ENCODE results near the gene SUMF1. TPM values are rescaled to one million over a fixed set of nuclear protein-coding genes. Genes with fewer than 3 reads are reported as not detected.

Gene SUMF1
- total and polyA plus RNA-seq, 2 of the 4 experiments (the other 2 are of a cell fraction): 26.3 to 38.4 TPM

DNA sequence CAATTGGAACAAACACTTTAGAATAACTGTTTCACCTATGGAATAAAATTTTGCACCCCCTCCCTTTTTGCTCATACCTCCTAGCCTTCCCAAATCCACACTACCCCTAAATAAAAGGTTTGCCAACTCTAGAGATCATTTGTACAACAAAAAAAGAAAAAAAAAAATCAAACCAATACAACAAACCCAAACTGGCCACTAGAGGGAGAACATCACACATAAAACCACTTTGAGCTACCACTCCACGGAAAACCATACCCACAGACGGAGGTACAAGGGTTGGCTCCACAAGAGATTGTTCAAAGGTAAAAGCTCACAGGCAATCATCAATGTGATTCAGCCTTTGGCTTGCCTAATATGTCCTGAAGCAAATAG lies 116.3 kb downstream of the SUMF1 start:
- Histone ChIP-seq H3K27me3 (ENCODE audit: control insufficient read depth, insufficient read depth, low read length) (no peaks in the 10 kb centered on the region), H2BK5ac (ENCODE audit: low read depth, low read length, poor library complexity, severe bottlenecking) (no peak overlapping the region), H4K8ac (ENCODE audit: low read depth in 2 of 2, low read length in 2 of 2) (no peak overlapping the region), H3K14ac (replicated peaks; ENCODE audit: low read depth, low read length) (no peak overlapping the region), H3K9me3 (ENCODE audit: control insufficient read depth, insufficient read depth, low read length) (no peaks in the 10 kb centered on the region), H3K4ac (ENCODE audit: low read depth, low read length) (no peak overlapping the region), H3K79me1 (ENCODE audit: low read depth in 1 of 2, low read length in 2 of 2) (no peaks in the 10 kb centered on the region), H3K56ac (ENCODE audit: extremely low read depth, insufficient read depth, low read length) (no peak overlapping the region), H3K4me3 (ENCODE audit: insufficient read depth, low read depth, low read length) (no peak overlapping the region), H2AK5ac (ENCODE audit: low read depth, low read length) (no peak overlapping the region), H2BK15ac (ENCODE audit: low read depth, low read length) (no peak overlapping the region), H3K18ac (ENCODE audit: low read depth, low read length) (no peak overlapping the region), H3K36me3 (ENCODE audit: control insufficient read depth, insufficient read depth, low read length) (no peaks in the 10 kb centered on the region), H2AK9ac (replicated peaks; ENCODE audit: low read depth, low read length, poor library complexity) (no peak overlapping the region), H4K20me1 (ENCODE audit: insufficient read depth, low read length) (no peaks in the 10 kb centered on the region), H3K9me1 (ENCODE audit: insufficient read depth, low read length) (no peaks in the 10 kb centered on the region), H4K5ac (ENCODE audit: low read depth, low read length) (no peak overlapping the region), H3K9ac (ENCODE audit: low read depth, low read length) (no peak overlapping the region), H4K91ac (ENCODE audit: insufficient read depth, low read depth, low read length) (no peak overlapping the region), H3K4me1 (ENCODE audit: control insufficient read depth, insufficient read depth, low read length) (no peaks in the 10 kb centered on the region), H3K4me2 (ENCODE audit: low read depth, low read length) (no peak overlapping the region), H2AFZ (replicated peaks; ENCODE audit: low read length, poor library complexity) (no peak overlapping the region), H2BK20ac (ENCODE audit: low read depth, low read length) (no peak overlapping the region), H3K27ac (ENCODE audit: insufficient read depth, low read length) (no peak overlapping the region), H3K23ac (ENCODE audit: low read depth, low read length) (no peak overlapping the region), H2BK120ac (ENCODE audit: low read depth, low read length) (no peak overlapping the region)
- TF ChIP-seq, protein P1, sequence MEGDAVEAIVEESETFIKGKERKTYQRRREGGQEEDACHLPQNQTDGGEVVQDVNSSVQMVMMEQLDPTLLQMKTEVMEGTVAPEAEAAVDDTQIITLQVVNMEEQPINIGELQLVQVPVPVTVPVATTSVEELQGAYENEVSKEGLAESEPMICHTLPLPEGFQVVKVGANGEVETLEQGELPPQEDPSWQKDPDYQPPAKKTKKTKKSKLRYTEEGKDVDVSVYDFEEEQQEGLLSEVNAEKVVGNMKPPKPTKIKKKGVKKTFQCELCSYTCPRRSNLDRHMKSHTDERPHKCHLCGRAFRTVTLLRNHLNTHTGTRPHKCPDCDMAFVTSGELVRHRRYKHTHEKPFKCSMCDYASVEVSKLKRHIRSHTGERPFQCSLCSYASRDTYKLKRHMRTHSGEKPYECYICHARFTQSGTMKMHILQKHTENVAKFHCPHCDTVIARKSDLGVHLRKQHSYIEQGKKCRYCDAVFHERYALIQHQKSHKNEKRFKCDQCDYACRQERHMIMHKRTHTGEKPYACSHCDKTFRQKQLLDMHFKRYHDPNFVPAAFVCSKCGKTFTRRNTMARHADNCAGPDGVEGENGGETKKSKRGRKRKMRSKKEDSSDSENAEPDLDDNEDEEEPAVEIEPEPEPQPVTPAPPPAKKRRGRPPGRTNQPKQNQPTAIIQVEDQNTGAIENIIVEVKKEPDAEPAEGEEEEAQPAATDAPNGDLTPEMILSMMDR (conservative IDR thresholded peaks at IDR 0.05; ENCODE audit: low read depth, low read length): peak; percentile 80
- TF ChIP-seq BHLHE40 (IDR thresholded peaks at IDR 0.05; ENCODE audit: low read depth, low read length) (no peak), MAZ (IDR thresholded peaks at IDR 0.05; ENCODE audit: borderline replicate concordance, low read depth, low read length) (no peak), MAFK (IDR thresholded peaks at IDR 0.05; ENCODE audit: low read depth, low read length) (no peak), NFE2L2 (IDR thresholded peaks at IDR 0.05; ENCODE audit: low read depth, low read length) (no peak), RCOR1 (IDR thresholded peaks at IDR 0.05; ENCODE audit: insufficient replicate concordance, low read length) (no peak), CEBPB (IDR thresholded peaks at IDR 0.05; ENCODE audit: low read depth, low read length) (no peak), RFX5 (IDR thresholded peaks at IDR 0.05; ENCODE audit: low read depth, low read length) (no peak), RAD21 (IDR thresholded peaks at IDR 0.05; ENCODE audit: low read length) (peak; percentile 81), CHD1 (IDR thresholded peaks at IDR 0.05; ENCODE audit: low read depth, low read length) (no peak), FOS (IDR thresholded peaks at IDR 0.05; ENCODE audit: low read depth, low read length) (no peak), MXI1 (IDR thresholded peaks at IDR 0.05; ENCODE audit: borderline replicate concordance, low read depth, low read length) (no peak), POLR2A (IDR thresholded peaks at IDR 0.05; ENCODE audit: low read depth, low read length) (no peak), SMC3 (IDR thresholded peaks at IDR 0.05; ENCODE audit: low read depth, low read length) (peak; percentile 82)
- TF ChIP-seq, protein P2, sequence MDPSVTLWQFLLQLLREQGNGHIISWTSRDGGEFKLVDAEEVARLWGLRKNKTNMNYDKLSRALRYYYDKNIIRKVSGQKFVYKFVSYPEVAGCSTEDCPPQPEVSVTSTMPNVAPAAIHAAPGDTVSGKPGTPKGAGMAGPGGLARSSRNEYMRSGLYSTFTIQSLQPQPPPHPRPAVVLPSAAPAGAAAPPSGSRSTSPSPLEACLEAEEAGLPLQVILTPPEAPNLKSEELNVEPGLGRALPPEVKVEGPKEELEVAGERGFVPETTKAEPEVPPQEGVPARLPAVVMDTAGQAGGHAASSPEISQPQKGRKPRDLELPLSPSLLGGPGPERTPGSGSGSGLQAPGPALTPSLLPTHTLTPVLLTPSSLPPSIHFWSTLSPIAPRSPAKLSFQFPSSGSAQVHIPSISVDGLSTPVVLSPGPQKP (IDR thresholded peaks at IDR 0.05; ENCODE audit: borderline replicate concordance, low read depth, low read length): no peak
- TF ChIP-seq, protein P3, sequence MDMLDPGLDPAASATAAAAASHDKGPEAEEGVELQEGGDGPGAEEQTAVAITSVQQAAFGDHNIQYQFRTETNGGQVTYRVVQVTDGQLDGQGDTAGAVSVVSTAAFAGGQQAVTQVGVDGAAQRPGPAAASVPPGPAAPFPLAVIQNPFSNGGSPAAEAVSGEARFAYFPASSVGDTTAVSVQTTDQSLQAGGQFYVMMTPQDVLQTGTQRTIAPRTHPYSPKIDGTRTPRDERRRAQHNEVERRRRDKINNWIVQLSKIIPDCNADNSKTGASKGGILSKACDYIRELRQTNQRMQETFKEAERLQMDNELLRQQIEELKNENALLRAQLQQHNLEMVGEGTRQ (IDR thresholded peaks at IDR 0.05; ENCODE audit: low read depth, low read length): no peak
- no TSS peak for BruUV-seq (replicated peaks)
- in situ Hi-C loops (cut with MboI; ENCODE audit: low sequenced_read_pairs): no loop called here
- POLR2A ChIA-PET (ENCODE audit: unreplicated experiment): no interaction called here
- intact Hi-C loops (cut with micrococcal nuclease): loop anchor here (1.0 to 10.0 kb wide), 4 partner anchors 144 to 704 kb away; no protein-coding TSS in a partner anchor
- dilution Hi-C loops (cut with HindIII; ENCODE audit: low sequenced_read_pairs, unreplicated experiment): no loop called here
- ATAC-seq (ENCODE audit: low read depth) (peak; percentile 86), DNase-seq (peak; percentile 69)
- no CpG with 5 or more reads among the region's 2 CpGs for WGBS, 2 experiments (ENCODE audit: extremely low coverage in 2 of 2, insufficient read length in 1 of 2)
- CTCF ChIA-PET: interaction anchor here (0.6 to 2.0 kb wide), 35 partner anchors 10 to 1988 kb away, joined by 3 to 19 read pairs (median 4); partner anchors contain the start of gene ITPR1
